Cardiac ventricle fibroblast (primary cell): ENCODE results near the gene ZNF346. TPM values are rescaled to one million over a fixed set of nuclear protein-coding genes. Genes with fewer than 3 reads are reported as not detected.

Source experiments
- total RNA-seq: library from RNA; depleted of rRNA; stranded (reverse); fragments of >200 nt; gene quantifications from 2 replicates; pipeline ENCODE4 v1.2.3, GENCODE V29; 2015

Gene ZNF346
- 9.1 and 10.9 TPM in 2 replicates for total RNA-seq

GRCh38 chr5:177022386-177023302 lies at the start of gene ZNF346:
TSS of gene ZNF346 (plus strand) at chr5:177022696. CDS start at chr5:177022739, 43 bp downstream.

GRCh38 chr5:177006265-177006972 lies 16.1 kb upstream of the ZNF346 start, which contains the start of gene UIMC1:
TSS of gene UIMC1 (minus strand) at chr5:177006779. CDS start at chr5:176982615, 24,164 bp downstream.

GRCh38 chr5:177086654-177087397 lies 64.3 kb downstream of the ZNF346 start, which contains the start of gene FGFR4:
TSS of gene FGFR4 (plus strand) at chr5:177086915. CDS start at chr5:177089603, 2,688 bp downstream.

Other genes starting within 250 kb of the ZNF346 start
- 0.44 and 0.78 TPM in 2 replicates for gene UNC5A, start 212.1 kb upstream of the ZNF346 start, total RNA-seq
- not detected in 2 replicates for gene HK3, start 123.3 kb upstream of the ZNF346 start, total RNA-seq
- 15.0 and 16.9 TPM in 2 replicates for gene UIMC1, start 15.9 kb upstream of the ZNF346 start, total RNA-seq
- 6.3 and 17.4 TPM in 2 replicates for gene FGFR4, start 64.2 kb downstream of the ZNF346 start, total RNA-seq
- gene NSD1, start 111.1 kb downstream of the ZNF346 start, total RNA-seq: 13.2 and 18.0 TPM in 2 replicates